KOPT-K1 (cell line): ENCODE data around the gene GYG1.

Experiments
- H3K27ac ChIP-seq: fragments of 200-600 bp; sonication (generic); 2 replicates; pipeline ENCODE4 v1.5.1; 2016; ENCODE audit warnings: antibody characterized with exemption, mild to moderate bottlenecking, low read depth, low read length; ENCODE audit not compliant: poor library complexity, severe bottlenecking
- H3K36me3 ChIP-seq: fragments of 200-600 bp; sonication (generic); 2 replicates; pipeline ENCODE4 v1.5.1; 2017; ENCODE audit warnings: antibody characterized with exemption, mild to moderate bottlenecking, low read length, moderate library complexity; ENCODE audit not compliant: insufficient read depth
- H3K9me3 ChIP-seq: fragments of 200-600 bp; sonication (generic); 2 replicates; pipeline ENCODE4 v1.5.1; 2017; ENCODE audit warnings: antibody characterized with exemption, low read length, mild to moderate bottlenecking; ENCODE audit not compliant: insufficient read depth, poor library complexity, severe bottlenecking

GYG1 gene

GRCh38 chr3:148991219-148992026 is at the start of gene GYG1:
GYG1 (plus strand) TSS chr3:148991540; CDS start chr3:148991641, 101 bp downstream.
- Histone ChIP-seq H3K9me3 (no peaks in the 10 kb centered on the region), H3K36me3 (no peaks in the 10 kb centered on the region), H3K27ac (no peak within 1 kb of the TSS)

- Histone ChIP-seq H3K27ac (no peak overlapping the region), H3K9me3 (no peaks in the 10 kb centered on the region), H3K36me3 (no peaks in the 10 kb centered on the region)
Measured at GRCh38 chr3:148943506-148944205, 47.7 kb upstream of the GYG1 start.

GRCh38 chr3:148945116-148945515 is 46.2 kb upstream of the GYG1 start:
- Histone ChIP-seq H3K27ac (no peak overlapping the region), H3K36me3 (no peaks in the 10 kb centered on the region), H3K9me3 (no peaks in the 10 kb centered on the region)

GRCh38 chr3:148948913-148949657 is 42.3 kb upstream of the GYG1 start:
- Histone ChIP-seq H3K36me3 (no peaks in the 10 kb centered on the region), H3K27ac (no peak overlapping the region), H3K9me3 (no peaks in the 10 kb centered on the region)

GRCh38 chr3:148950806-148951205 is 40.5 kb upstream of the GYG1 start:
- Histone ChIP-seq H3K9me3 (no peaks in the 10 kb centered on the region), H3K27ac (no peak overlapping the region), H3K36me3 (no peaks in the 10 kb centered on the region)

- Histone ChIP-seq H3K27ac (no peak overlapping the region), H3K36me3 (no peaks in the 10 kb centered on the region), H3K9me3 (no peaks in the 10 kb centered on the region)
Measured at GRCh38 chr3:148951599-148952361, 39.6 kb upstream of the GYG1 start.

GRCh38 chr3:148953094-148953493 is 38.2 kb upstream of the GYG1 start:
- Histone ChIP-seq H3K36me3 (no peaks in the 10 kb centered on the region), H3K9me3 (no peaks in the 10 kb centered on the region), H3K27ac (no peak overlapping the region)

GRCh38 chr3:148954981-148955380 is 36.4 kb upstream of the GYG1 start:
- H3K9me3 ChIP-seq: no peaks in the 10 kb centered on the region
- H3K27ac ChIP-seq: no peak overlapping the region
- no peaks in the 10 kb centered on the region for H3K36me3 ChIP-seq

- Histone ChIP-seq H3K36me3 (no peaks in the 10 kb centered on the region), H3K27ac (no peak overlapping the region), H3K9me3 (no peaks in the 10 kb centered on the region)
Measured at GRCh38 chr3:148955544-148956346, 35.6 kb upstream of the GYG1 start.

- Histone ChIP-seq H3K9me3 (no peaks in the 10 kb centered on the region), H3K27ac (no peak overlapping the region), H3K36me3 (no peaks in the 10 kb centered on the region)
Measured at GRCh38 chr3:148957586-148957985, 33.8 kb upstream of the GYG1 start.

- Histone ChIP-seq H3K36me3 (no peaks in the 10 kb centered on the region), H3K27ac (no peak overlapping the region), H3K9me3 (no peaks in the 10 kb centered on the region)
Measured at GRCh38 chr3:148958696-148959095, 32.6 kb upstream of the GYG1 start.

- no peak overlapping the region for H3K27ac ChIP-seq
- no peaks in the 10 kb centered on the region for H3K36me3 ChIP-seq
- no peaks in the 10 kb centered on the region for H3K9me3 ChIP-seq
Measured at GRCh38 chr3:148962513-148962912, 28.8 kb upstream of the GYG1 start.

- no peaks in the 10 kb centered on the region for H3K36me3 ChIP-seq
- H3K9me3 ChIP-seq: no peaks in the 10 kb centered on the region
Measured at GRCh38 chr3:148964809-148965208, 26.5 kb upstream of the GYG1 start.

GRCh38 chr3:148968321-148968720 is 23.0 kb upstream of the GYG1 start:
- Histone ChIP-seq H3K36me3 (no peaks in the 10 kb centered on the region), H3K27ac (no peak overlapping the region), H3K9me3 (no peaks in the 10 kb centered on the region)

More at GRCh38 chr3:148964809-148965208, 26.5 kb upstream of the GYG1 start:
- H3K27ac ChIP-seq: no peak overlapping the region
